Trophoblast cell (in vitro differentiated cells and primary cell): Measurements from ENCODE around the gene EML1.

Experiments used
- DNase-seq, 2 donors: peaks; one replicate each; pipeline ENCODE4 v3.0.0-alpha.2; 2016
- H2AFZ ChIP-seq: 2 replicates; pipeline ENCODE4 v1.6.1; 2013; ENCODE audit warnings: low read length, moderate library complexity, mild to moderate bottlenecking; ENCODE audit not compliant: insufficient read depth, poor library complexity
- H2AK5ac ChIP-seq: 2 replicates; pipeline ENCODE4 v1.6.1; 2013; ENCODE audit warnings: mild to moderate bottlenecking, low read length
- H2BK120ac ChIP-seq: 2 replicates; pipeline ENCODE4 v1.6.1; 2013; ENCODE audit warnings: low read length, mild to moderate bottlenecking, moderate library complexity; ENCODE audit not compliant: insufficient read depth, poor library complexity
- H2BK12ac ChIP-seq: 2 replicates; pipeline ENCODE4 v1.6.1; 2013; ENCODE audit warnings: mild to moderate bottlenecking, low read length, moderate library complexity
- H2BK5ac ChIP-seq: 2 replicates; pipeline ENCODE4 v1.6.1; 2013; ENCODE audit warnings: low read length, low read depth, moderate library complexity, mild to moderate bottlenecking; ENCODE audit not compliant: poor library complexity
- H3K14ac ChIP-seq: 2 replicates; pipeline ENCODE4 v1.6.1; 2013; ENCODE audit warnings: mild to moderate bottlenecking, low read length
- H3K18ac ChIP-seq: 2 replicates; pipeline ENCODE4 v1.6.1; 2013; ENCODE audit warnings: mild to moderate bottlenecking, low read length
- H3K23ac ChIP-seq: 2 replicates; pipeline ENCODE4 v1.6.1; 2013; ENCODE audit warnings: low read length
- H3K27ac ChIP-seq: 2 replicates; pipeline ENCODE4 v1.5.1; 2013; ENCODE audit warnings: low read depth, mild to moderate bottlenecking, inconsistent platforms, low read length, moderate library complexity
- H3K27me3 ChIP-seq: 2 replicates; pipeline ENCODE4 v1.6.1; 2013; ENCODE audit warnings: inconsistent platforms, mild to moderate bottlenecking, low read length, moderate library complexity; ENCODE audit not compliant: insufficient read depth
- H3K36me3 ChIP-seq, 2 experiments: 1 replicate in 1 of 2; 2 replicates in 1 of 2; pipeline ENCODE4 v1.6.1; 2013; ENCODE audit warnings: low read length in 2 of 2, mild to moderate bottlenecking in 2 of 2, moderate library complexity in 1 of 2; ENCODE audit not compliant: insufficient read depth in 2 of 2, control insufficient read depth in 1 of 2
- H3K4ac ChIP-seq: 2 replicates; pipeline ENCODE4 v1.6.1; 2013; ENCODE audit warnings: low read depth, mild to moderate bottlenecking, low read length, moderate library complexity
- H3K4me1 ChIP-seq, 2 experiments: 1 replicate in 1 of 2; 2 replicates in 1 of 2; pipeline ENCODE4 v1.6.1; 2013; ENCODE audit warnings: low read length in 2 of 2, mild to moderate bottlenecking in 2 of 2, moderate library complexity in 1 of 2; ENCODE audit not compliant: insufficient read depth in 2 of 2, control insufficient read depth in 1 of 2
- H3K4me2 ChIP-seq: 2 replicates; pipeline ENCODE4 v1.6.1; 2013; ENCODE audit warnings: inconsistent platforms, mild to moderate bottlenecking, low read length, moderate library complexity
- H3K4me3 ChIP-seq: 2 replicates; pipeline ENCODE4 v1.5.1; 2013; ENCODE audit warnings: mild to moderate bottlenecking, low read depth, low read length, inconsistent platforms
- H3K79me1 ChIP-seq: one replicate; pipeline ENCODE4 v1.6.1; 2013; ENCODE audit warnings: low read length
- H3K79me2 ChIP-seq: 2 replicates; pipeline ENCODE4 v1.6.1; 2013; ENCODE audit warnings: low read length, mild to moderate bottlenecking; ENCODE audit not compliant: control insufficient read depth, insufficient read depth, poor library complexity
- H3K9ac ChIP-seq: 2 replicates; pipeline ENCODE4 v1.6.1; 2013; ENCODE audit warnings: mild to moderate bottlenecking, low read length
- H3K9me3 ChIP-seq: 2 replicates; pipeline ENCODE4 v1.6.1; 2013; ENCODE audit warnings: low read depth, mild to moderate bottlenecking, control low read depth, inconsistent platforms, low read length; ENCODE audit not compliant: insufficient read depth
- H4K12ac ChIP-seq: 2 replicates; pipeline ENCODE4 v1.6.1; 2013; ENCODE audit warnings: low read depth, mild to moderate bottlenecking, low read length, moderate library complexity
- H4K8ac ChIP-seq: 2 replicates; pipeline ENCODE4 v1.6.1; 2013; ENCODE audit warnings: low read depth, mild to moderate bottlenecking, low read length, moderate library complexity
- H4K91ac ChIP-seq: one replicate; pipeline ENCODE4 v1.6.1; 2013; ENCODE audit warnings: low read depth, mild to moderate bottlenecking, low read length, moderate library complexity
- WGBS: extraction: QIAGEN DNeasy Blood & Tissue Kit; methylation state at CpG from one replicate; pipeline ENCODE4 v1.1.7; 2013; ENCODE audit warnings: missing lambda C conversion rate; ENCODE audit not compliant: insufficient read length, insufficient coverage; ENCODE audit errors: extremely low coverage; 5-methylcytosine and 5-hydroxymethylcytosine counted together

EML1 gene

DNA sequence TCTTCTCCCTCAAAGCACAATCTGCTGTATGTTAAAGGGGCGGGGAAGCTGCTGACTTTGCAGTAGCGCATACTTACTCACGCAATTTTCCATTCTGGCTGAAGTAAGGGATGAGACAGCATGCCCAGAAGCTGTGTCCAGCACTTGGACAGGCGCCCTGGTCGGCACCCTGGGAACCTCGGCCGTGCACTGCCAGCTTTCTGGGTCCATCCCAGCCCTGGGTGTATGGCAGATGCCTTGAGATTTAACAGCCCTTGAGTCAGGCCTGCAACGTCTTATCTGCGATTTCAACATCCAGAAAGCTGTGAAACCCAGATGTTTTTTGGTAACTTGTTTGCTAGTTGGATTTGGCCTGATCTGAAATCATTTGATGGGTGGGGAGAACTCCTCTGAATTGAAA is 16.1 kb downstream of the EML1 start:
- Histone ChIP-seq H3K79me2 (no peaks in the 10 kb centered on the region), H3K9me3 (no peaks in the 10 kb centered on the region), H3K4me2 (no peak overlapping the region), H3K4ac (no peak overlapping the region), H2AK5ac (no peak overlapping the region), H3K27me3 (no peaks in the 10 kb centered on the region), H3K27ac (peak overlapping the region; percentile 79), H3K79me1 (peaks cover 2% of the 10 kb centered on the region), H3K18ac (peak overlapping the region; percentile 37), H3K14ac (peak overlapping the region; percentile 14), H3K4me3 (no peak overlapping the region), H4K12ac (no peak overlapping the region), H2BK120ac (peak overlapping the region; percentile 41), H3K9ac (no peak overlapping the region), H3K36me3 (no peaks in the 10 kb centered on the region), H3K23ac (no peak overlapping the region), H3K4me1 (peaks cover 10% of the 10 kb centered on the region in 2 experiments), H2BK5ac (peak overlapping the region; percentile 31), H4K91ac (peak overlapping the region; percentile 39), H4K8ac (peak overlapping the region; percentile 57), H2AFZ (peak overlapping the region; percentile 46), H2BK12ac (no peak overlapping the region)
- WGBS = no CpG with 5 or more reads among the region's 9 CpGs
- peak; percentile 3 to 52 for DNase-seq

DNA sequence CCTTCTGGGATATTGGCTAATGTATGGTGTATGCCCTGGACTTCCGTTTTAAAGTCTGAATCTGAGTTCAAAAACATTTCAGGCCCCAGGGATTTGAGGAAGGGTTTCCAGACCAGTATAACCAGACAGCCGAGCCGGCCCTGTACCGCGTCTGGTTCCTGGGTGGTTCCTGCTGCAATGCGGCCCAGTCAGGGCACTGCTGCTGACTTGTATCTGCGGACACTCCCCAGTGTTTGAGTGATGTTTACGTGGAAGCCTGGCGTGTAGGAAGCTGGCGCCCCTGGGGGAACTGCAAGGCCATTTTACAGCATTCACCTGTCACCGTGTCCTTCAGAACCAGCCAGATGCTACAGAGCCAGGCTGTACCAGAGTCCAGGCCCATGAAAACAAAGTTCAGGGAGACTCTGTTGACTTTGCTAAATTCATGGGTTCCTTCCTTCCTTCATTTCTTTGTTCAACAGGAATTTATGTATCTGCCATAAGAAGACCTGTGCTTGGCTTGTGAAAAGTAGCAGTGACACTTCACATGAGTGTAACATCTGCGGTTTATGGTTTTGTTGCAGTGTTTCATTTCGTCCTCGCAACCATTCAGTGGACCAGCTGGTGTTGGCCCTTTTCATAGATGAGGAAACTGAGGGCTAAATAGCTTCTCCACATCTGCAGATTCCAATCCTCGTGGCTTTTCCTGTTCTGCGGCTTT is 16.8 kb downstream of the EML1 start:
- Histone ChIP-seq H3K4ac (no peak overlapping the region), H4K91ac (no peak overlapping the region), H3K23ac (no peak overlapping the region), H3K4me1 (peaks cover 10% of the 10 kb centered on the region in 2 experiments), H3K36me3 (no peaks in the 10 kb centered on the region), H3K27ac (peak overlapping the region; percentile 79), H3K79me2 (no peaks in the 10 kb centered on the region), H2BK5ac (no peak overlapping the region), H2BK120ac (peak overlapping the region; percentile 12), H2BK12ac (peak overlapping the region; percentile 45), H3K9ac (no peak overlapping the region), H3K9me3 (no peaks in the 10 kb centered on the region), H2AK5ac (no peak overlapping the region), H4K12ac (no peak overlapping the region), H4K8ac (peak overlapping the region; percentile 9), H3K14ac (no peak overlapping the region), H2AFZ (peak overlapping the region; percentile 51), H3K18ac (no peak overlapping the region), H3K4me2 (peak overlapping the region; percentile 35), H3K27me3 (no peaks in the 10 kb centered on the region), H3K4me3 (no peak overlapping the region), H3K79me1 (peaks cover 2% of the 10 kb centered on the region)
- peak; percentile 73 to 80 for DNase-seq
- no CpG with 5 or more reads among the region's 16 CpGs for WGBS

DNA sequence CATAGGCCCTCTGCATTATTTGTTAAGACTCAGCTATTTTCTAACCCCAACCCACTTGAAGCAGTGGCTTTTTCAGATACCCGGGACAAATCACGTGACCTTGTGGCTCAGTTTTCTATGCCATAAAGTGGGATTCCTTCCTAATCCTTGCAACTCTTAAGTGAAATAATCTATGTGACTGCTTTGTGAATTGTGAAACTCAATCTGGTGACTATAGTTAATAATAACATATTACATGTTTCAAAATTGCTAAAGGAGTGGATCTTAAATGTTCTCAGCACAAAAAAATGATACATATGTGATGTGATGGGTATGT is 17.3 kb downstream of the EML1 start:
- no peak overlapping the region for H2AFZ ChIP-seq
- H2BK12ac ChIP-seq = no peak overlapping the region
- H4K8ac ChIP-seq = no peak overlapping the region
- no peaks in the 10 kb centered on the region for H3K79me2 ChIP-seq
- H3K9ac ChIP-seq = no peak overlapping the region
- no peak overlapping the region for H3K23ac ChIP-seq
- no peak overlapping the region for H3K4me2 ChIP-seq
- no peak overlapping the region for H4K91ac ChIP-seq
- no peaks in the 10 kb centered on the region for H3K9me3 ChIP-seq
- H4K12ac ChIP-seq = no peak overlapping the region
- H3K27me3 ChIP-seq = no peaks in the 10 kb centered on the region
- no peak overlapping the region for H2BK5ac ChIP-seq
- DNase-seq = peak in 1 of 2 donors; percentile 6
- peak overlapping the region; percentile 12 for H2BK120ac ChIP-seq
- no peak overlapping the region for H3K14ac ChIP-seq
- H3K27ac ChIP-seq = no peak overlapping the region
- H2AK5ac ChIP-seq = no peak overlapping the region
- H3K36me3 ChIP-seq = no peaks in the 10 kb centered on the region
- H3K4me1 ChIP-seq = peaks cover 10% of the 10 kb centered on the region in 2 experiments
- no peak overlapping the region for H3K4ac ChIP-seq
- no peak overlapping the region for H3K18ac ChIP-seq
- no CpG with 5 or more reads among the region's 2 CpGs for WGBS
- no peak overlapping the region for H3K4me3 ChIP-seq
- peaks cover 2% of the 10 kb centered on the region for H3K79me1 ChIP-seq

DNA sequence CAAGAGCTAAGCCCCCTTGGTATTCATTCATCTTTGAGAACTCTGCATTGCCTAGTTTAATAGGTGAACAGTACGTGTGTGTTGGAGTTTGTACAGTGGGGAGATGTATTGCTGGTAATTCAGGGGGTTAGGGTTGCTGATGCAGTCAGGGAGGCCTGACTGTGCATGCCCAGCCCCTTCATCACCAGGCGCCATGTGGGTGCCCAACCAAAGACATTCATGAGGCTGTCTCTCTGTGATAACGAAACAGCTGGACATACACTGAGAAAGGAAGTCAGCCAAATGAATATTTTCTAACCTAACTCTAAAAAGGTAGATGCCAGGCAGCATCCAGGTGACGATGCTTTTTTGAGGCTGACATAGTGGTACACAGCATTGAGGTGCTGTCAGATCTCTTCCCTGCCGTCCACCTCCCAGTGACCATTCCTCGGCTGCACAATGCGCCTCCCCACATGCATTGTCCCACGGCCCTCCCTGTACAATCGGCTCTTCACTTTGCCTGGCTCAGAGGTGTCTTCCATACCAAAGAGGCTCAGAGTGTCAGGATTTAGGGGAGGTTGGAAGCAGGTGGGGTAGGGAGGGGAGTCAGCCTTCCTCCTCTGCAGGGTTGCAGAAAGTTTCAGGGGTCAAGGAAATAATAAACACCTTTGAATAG is 19.0 kb downstream of the EML1 start:
- DNase-seq = no peak
- Histone ChIP-seq H4K12ac (no peak overlapping the region), H3K18ac (no peak overlapping the region), H3K4me3 (no peak overlapping the region), H2BK120ac (no peak overlapping the region), H3K4ac (no peak overlapping the region), H3K23ac (no peak overlapping the region), H3K4me1 (peaks cover 10% of the 10 kb centered on the region in 2 experiments), H3K9ac (no peak overlapping the region), H3K9me3 (no peaks in the 10 kb centered on the region), H3K27ac (no peak overlapping the region), H3K79me2 (no peaks in the 10 kb centered on the region), H4K91ac (no peak overlapping the region), H3K27me3 (no peaks in the 10 kb centered on the region), H3K36me3 (no peaks in the 10 kb centered on the region), H2BK12ac (no peak overlapping the region), H2AFZ (no peak overlapping the region), H2BK5ac (no peak overlapping the region), H3K79me1 (peaks cover 2% of the 10 kb centered on the region), H4K8ac (no peak overlapping the region), H3K14ac (no peak overlapping the region), H2AK5ac (no peak overlapping the region), H3K4me2 (no peak overlapping the region)
- no CpG with 5 or more reads among the region's 9 CpGs for WGBS
